Measurements from ENCODE around the gene CCNY. TPM values are rescaled to one million over a fixed set of nuclear protein-coding genes. Genes with fewer than 3 reads are reported as not detected.

The CCNY gene
- total and polyA plus RNA-seq, 4 donors, result 57.7 to 112 (median 76.1) TPM

GRCh38 chr10:35328404-35329037, 7.8 kb upstream of the CCNY start:
- peaks cover 7% of the 10 kb centered on the region for H3K4me1 ChIP-seq (ENCODE audit: control insufficient read depth, insufficient read depth, low read length)
- no CpG with 5 or more reads among the region's 2 CpGs for WGBS (ENCODE audit: insufficient coverage)
- H3K27me3 ChIP-seq (ENCODE audit: control insufficient read depth, insufficient read depth, low read length), result no peaks in the 10 kb centered on the region
- no peak for DNase-seq (ENCODE audit: low read depth in 4 of 6, low spot score in 6 of 6)
- no peak overlapping the region for H3K27ac ChIP-seq (ENCODE audit: low read depth, low read length)
- H3K36me3 ChIP-seq (ENCODE audit: control insufficient read depth, insufficient read depth, low read length), result no peaks in the 10 kb centered on the region
- H3K9me3 ChIP-seq (ENCODE audit: control insufficient read depth, insufficient read depth, low read length), result no peaks in the 10 kb centered on the region
- no peak overlapping the region for H3K4me3 ChIP-seq (ENCODE audit: low read depth, low read length)

DNA sequence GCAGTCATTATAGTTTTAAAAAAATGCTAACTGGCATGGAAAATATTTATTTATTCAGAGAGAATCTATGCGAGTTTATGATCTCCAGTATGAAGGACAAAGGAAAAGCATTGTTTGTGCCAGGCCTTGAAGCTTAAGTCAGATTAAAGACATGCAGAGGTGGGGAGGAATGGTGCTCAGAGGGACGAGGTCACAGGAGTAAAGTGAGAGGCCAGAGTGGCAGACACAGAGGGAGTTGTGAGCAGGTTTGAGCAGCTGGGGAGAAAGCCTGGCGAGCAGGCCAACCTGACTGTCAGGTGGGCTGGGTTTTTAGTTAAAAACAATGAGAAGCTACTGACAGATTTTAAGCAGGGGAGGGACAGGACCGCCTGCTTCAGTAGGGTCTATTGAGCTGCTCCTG, 6.8 kb upstream of the CCNY start:
- H3K4me1 ChIP-seq (ENCODE audit: control insufficient read depth, insufficient read depth, low read length), result peaks cover 7% of the 10 kb centered on the region
- H3K27ac ChIP-seq (ENCODE audit: low read depth, low read length), result no peak overlapping the region
- no peaks in the 10 kb centered on the region for H3K27me3 ChIP-seq (ENCODE audit: control insufficient read depth, insufficient read depth, low read length)
- peaks cover 3% of the 10 kb centered on the region for H3K36me3 ChIP-seq (ENCODE audit: control insufficient read depth, insufficient read depth, low read length)
- H3K4me3 ChIP-seq (ENCODE audit: low read depth, low read length), result no peak overlapping the region
- WGBS (ENCODE audit: insufficient coverage), result 66% methylated on average over 4 of the region's 4 CpGs
- DNase-seq (ENCODE audit: low read depth in 4 of 6, low spot score in 6 of 6), result no peak
- H3K9me3 ChIP-seq (ENCODE audit: control insufficient read depth, insufficient read depth, low read length), result no peaks in the 10 kb centered on the region

- Histone ChIP-seq H3K36me3 (ENCODE audit: control insufficient read depth, insufficient read depth, low read length) (peaks cover 3% of the 10 kb centered on the region), H3K4me1 (ENCODE audit: control insufficient read depth, insufficient read depth, low read length) (peaks cover 11% of the 10 kb centered on the region), H3K27ac (ENCODE audit: low read depth, low read length) (no peak overlapping the region), H3K9me3 (ENCODE audit: control insufficient read depth, insufficient read depth, low read length) (no peaks in the 10 kb centered on the region), H3K27me3 (ENCODE audit: control insufficient read depth, insufficient read depth, low read length) (no peaks in the 10 kb centered on the region), H3K4me3 (ENCODE audit: low read depth, low read length) (no peak overlapping the region)
- WGBS (ENCODE audit: insufficient coverage), result 100% methylated on average over 1 of the region's 6 CpGs
- DNase-seq (ENCODE audit: low read depth in 4 of 6, low spot score in 6 of 6), result no peak
These were observed 4.2 kb upstream of the CCNY start for GRCh38 chr10:35331894-35332640.

DNA sequence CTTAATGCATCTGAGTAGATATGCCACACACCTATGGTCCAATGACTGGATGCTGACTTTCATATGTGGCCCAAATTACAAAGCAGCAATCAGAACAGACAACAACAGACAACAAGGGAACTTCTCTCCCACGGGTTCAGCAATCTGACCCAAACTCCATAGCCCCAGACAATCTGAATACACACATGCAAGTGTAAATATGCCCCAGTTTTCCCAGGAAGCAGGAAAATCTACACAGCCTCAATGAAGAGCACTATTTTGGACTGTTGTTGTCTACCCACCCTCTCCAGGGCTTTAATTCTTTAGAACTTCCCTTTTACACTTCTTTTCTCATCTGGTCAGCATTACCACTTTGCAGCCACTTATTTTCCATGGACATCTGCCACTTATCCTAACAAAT, 2.0 kb upstream of the CCNY start:
- Histone ChIP-seq H3K4me3 (ENCODE audit: low read depth, low read length) (no peak overlapping the region), H3K4me1 (ENCODE audit: control insufficient read depth, insufficient read depth, low read length) (peaks cover 8% of the 10 kb centered on the region)

GRCh38 chr10:35335133-35336083, 901 bp upstream of the CCNY start:
- DNase-seq (ENCODE audit: low read depth in 4 of 6, low spot score in 6 of 6), result peak in 1 of 6 donors; percentile 23
- Histone ChIP-seq H3K4me1 (ENCODE audit: control insufficient read depth, insufficient read depth, low read length) (peaks cover 5% of the 10 kb centered on the region), H3K27ac (ENCODE audit: low read depth, low read length) (no peak overlapping the region), H3K4me3 (ENCODE audit: low read depth, low read length) (peak overlapping the region; percentile 66), H3K27me3 (ENCODE audit: control insufficient read depth, insufficient read depth, low read length) (no peaks in the 10 kb centered on the region), H3K36me3 (ENCODE audit: control insufficient read depth, insufficient read depth, low read length) (peaks cover 3% of the 10 kb centered on the region), H3K9me3 (ENCODE audit: control insufficient read depth, insufficient read depth, low read length) (no peaks in the 10 kb centered on the region)
- WGBS (ENCODE audit: insufficient coverage), result 45% methylated on average over 22 of the region's 34 CpGs

More for the DNA sequence above, 2.0 kb upstream of the CCNY start:
- 63% methylated on average over 1 of the region's 1 CpG for WGBS (ENCODE audit: insufficient coverage)
- Histone ChIP-seq H3K9me3 (ENCODE audit: control insufficient read depth, insufficient read depth, low read length) (no peaks in the 10 kb centered on the region), H3K27me3 (ENCODE audit: control insufficient read depth, insufficient read depth, low read length) (no peaks in the 10 kb centered on the region), H3K27ac (ENCODE audit: low read depth, low read length) (no peak overlapping the region), H3K36me3 (ENCODE audit: control insufficient read depth, insufficient read depth, low read length) (peaks cover 3% of the 10 kb centered on the region)
- DNase-seq (ENCODE audit: low read depth in 4 of 6, low spot score in 6 of 6), result no peak

DNA sequence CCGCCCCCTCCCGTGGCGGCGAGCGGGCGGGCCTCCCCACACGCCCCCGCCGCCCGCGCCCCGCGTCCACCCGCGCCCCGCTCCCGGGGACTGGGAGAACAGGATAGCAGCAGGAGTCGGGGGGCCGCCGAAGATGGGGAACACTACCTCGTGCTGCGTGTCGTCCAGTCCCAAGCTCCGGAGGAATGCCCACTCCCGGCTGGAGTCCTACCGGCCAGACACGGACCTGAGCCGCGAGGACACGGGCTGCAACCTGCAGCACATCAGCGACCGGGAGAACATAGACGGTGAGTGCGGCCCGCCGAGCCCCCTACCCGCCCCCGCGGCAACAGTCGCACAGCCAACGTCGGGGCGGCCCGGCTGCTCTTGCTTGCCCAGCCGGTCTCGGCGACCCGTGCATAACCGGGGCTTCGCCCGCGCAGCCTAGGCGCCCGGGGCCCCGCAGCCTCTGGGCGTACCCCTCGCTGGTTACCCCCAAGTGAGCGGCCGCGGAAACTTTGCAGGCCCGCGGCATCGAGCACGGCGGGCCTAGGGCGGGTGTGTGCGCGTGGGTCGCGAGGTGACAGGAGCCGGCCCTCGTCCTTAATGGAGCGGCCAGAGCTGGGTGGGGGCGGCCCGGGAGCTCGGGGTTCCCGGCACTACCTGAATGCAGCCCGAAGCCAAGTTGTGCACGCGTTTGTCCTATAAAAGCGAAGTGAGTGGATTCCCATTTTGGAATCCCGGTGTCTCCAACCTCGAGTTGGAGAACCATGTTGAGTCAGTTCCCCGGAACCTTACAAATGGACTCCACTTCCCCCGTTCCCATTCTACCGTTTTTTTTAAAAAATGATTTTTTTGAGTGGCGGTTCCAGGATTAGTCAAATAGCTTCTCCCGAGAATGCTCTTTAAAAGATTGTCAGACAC, 863 bp downstream of the CCNY start:
- no peaks in the 10 kb centered on the region for H3K27me3 ChIP-seq (ENCODE audit: control insufficient read depth, insufficient read depth, low read length)
- peak in 2 of 6 donors; percentile 48 to 58 for DNase-seq (ENCODE audit: low read depth in 4 of 6, low spot score in 6 of 6)
- H3K4me1 ChIP-seq (ENCODE audit: control insufficient read depth, insufficient read depth, low read length), result peaks cover 8% of the 10 kb centered on the region
- peaks cover 3% of the 10 kb centered on the region for H3K36me3 ChIP-seq (ENCODE audit: control insufficient read depth, insufficient read depth, low read length)
- no peak overlapping the region for H3K27ac ChIP-seq (ENCODE audit: low read depth, low read length)
- under 1% methylated on average over 83 of the region's 88 CpGs for WGBS (ENCODE audit: insufficient coverage)
- peak overlapping the region; percentile 63 for H3K4me3 ChIP-seq (ENCODE audit: low read depth, low read length)
- no peaks in the 10 kb centered on the region for H3K9me3 ChIP-seq (ENCODE audit: control insufficient read depth, insufficient read depth, low read length)

DNA sequence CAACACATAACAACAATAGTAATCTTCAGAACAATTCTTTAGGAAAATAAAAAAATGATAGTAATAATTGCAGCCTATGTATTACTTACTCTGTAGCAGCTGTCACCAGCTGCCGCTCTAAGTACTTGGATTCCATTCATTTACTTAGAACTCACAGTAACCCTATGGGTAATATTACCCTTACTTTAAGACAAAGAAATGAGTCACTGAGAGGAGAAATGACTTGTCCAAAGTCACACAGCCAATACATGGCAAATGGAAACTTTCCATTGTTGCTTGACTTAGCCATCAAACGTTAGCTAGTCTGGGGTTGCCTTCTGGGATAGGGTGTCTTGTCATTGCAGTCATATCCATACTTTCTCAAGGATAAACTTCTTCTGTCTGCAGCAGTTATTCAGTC, 3.6 kb downstream of the CCNY start:
- no peak overlapping the region for H3K4me3 ChIP-seq (ENCODE audit: low read depth, low read length)
- no CpG with 5 or more reads among the region's 2 CpGs for WGBS (ENCODE audit: insufficient coverage)

GRCh38 chr10:35340975-35341374, 4.7 kb downstream of the CCNY start:
- Histone ChIP-seq H3K27ac (ENCODE audit: low read depth, low read length) (no peak overlapping the region), H3K4me1 (ENCODE audit: control insufficient read depth, insufficient read depth, low read length) (peaks cover 3% of the 10 kb centered on the region), H3K4me3 (ENCODE audit: low read depth, low read length) (no peak overlapping the region), H3K9me3 (ENCODE audit: control insufficient read depth, insufficient read depth, low read length) (no peaks in the 10 kb centered on the region), H3K36me3 (ENCODE audit: control insufficient read depth, insufficient read depth, low read length) (no peaks in the 10 kb centered on the region), H3K27me3 (ENCODE audit: control insufficient read depth, insufficient read depth, low read length) (no peaks in the 10 kb centered on the region)
- 57% methylated on average over 6 of the region's 6 CpGs for WGBS (ENCODE audit: insufficient coverage)
- DNase-seq (ENCODE audit: low read depth in 4 of 6, low spot score in 6 of 6), result no peak

More for the DNA sequence above, 3.6 kb downstream of the CCNY start:
- Histone ChIP-seq H3K36me3 (ENCODE audit: control insufficient read depth, insufficient read depth, low read length) (no peaks in the 10 kb centered on the region), H3K4me1 (ENCODE audit: control insufficient read depth, insufficient read depth, low read length) (peaks cover 8% of the 10 kb centered on the region), H3K9me3 (ENCODE audit: control insufficient read depth, insufficient read depth, low read length) (no peaks in the 10 kb centered on the region), H3K27me3 (ENCODE audit: control insufficient read depth, insufficient read depth, low read length) (no peaks in the 10 kb centered on the region), H3K27ac (ENCODE audit: low read depth, low read length) (no peak overlapping the region)
- DNase-seq (ENCODE audit: low read depth in 4 of 6, low spot score in 6 of 6), result no peak

DNA sequence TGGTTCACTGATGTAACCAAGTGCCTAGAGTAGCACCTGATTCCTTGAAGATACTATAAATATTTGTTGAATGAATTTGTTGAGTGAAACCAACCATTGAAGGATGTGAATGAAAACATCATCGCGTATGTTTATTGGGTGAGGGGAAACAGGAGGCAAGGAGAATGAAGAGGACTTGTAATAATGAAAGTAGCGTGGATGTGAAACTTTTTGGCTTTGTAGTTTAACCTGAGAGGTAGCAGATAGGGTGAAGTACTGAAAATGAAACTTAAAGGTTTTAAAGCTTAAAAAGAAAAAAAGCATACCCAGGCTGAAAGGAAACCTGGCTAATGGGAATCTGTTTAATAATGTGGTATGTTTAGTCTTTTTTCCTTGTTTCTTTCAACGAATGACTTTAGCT, 5.2 kb downstream of the CCNY start:
- 80% methylated on average over 3 of the region's 4 CpGs for WGBS (ENCODE audit: insufficient coverage)
- H3K27me3 ChIP-seq (ENCODE audit: control insufficient read depth, insufficient read depth, low read length), result no peaks in the 10 kb centered on the region
- no peak for DNase-seq (ENCODE audit: low read depth in 4 of 6, low spot score in 6 of 6)
- no peaks in the 10 kb centered on the region for H3K36me3 ChIP-seq (ENCODE audit: control insufficient read depth, insufficient read depth, low read length)
- no peak overlapping the region for H3K4me3 ChIP-seq (ENCODE audit: low read depth, low read length)
- no peak overlapping the region for H3K27ac ChIP-seq (ENCODE audit: low read depth, low read length)
- no peaks in the 10 kb centered on the region for H3K9me3 ChIP-seq (ENCODE audit: control insufficient read depth, insufficient read depth, low read length)
- H3K4me1 ChIP-seq (ENCODE audit: control insufficient read depth, insufficient read depth, low read length), result peaks cover 5% of the 10 kb centered on the region

All from spinal cord (tissue), 10 donors.